ENCODE results near the gene HTRA1. TPM values are rescaled to one million over a fixed set of nuclear protein-coding genes. Genes with fewer than 3 reads are reported as not detected.

HTRA1 gene
- total and polyA plus RNA-seq, 2 of the 4 experiments (the other 2 are of a cell fraction): 28.5 to 108 TPM

- Histone ChIP-seq H3K9me3 (ENCODE audit: control insufficient read depth, insufficient read depth, low read length) (peaks cover 3% of the 10 kb centered on the region), H2AK5ac (ENCODE audit: low read depth, low read length) (no peak overlapping the region), H3K23ac (ENCODE audit: low read depth, low read length) (no peak overlapping the region), H4K5ac (ENCODE audit: low read depth, low read length) (no peak overlapping the region), H3K18ac (ENCODE audit: low read depth, low read length) (no peak overlapping the region), H3K14ac (replicated peaks; ENCODE audit: low read depth, low read length) (no peak overlapping the region), H3K4me2 (ENCODE audit: low read depth, low read length) (no peak overlapping the region), H4K8ac (ENCODE audit: low read depth in 2 of 2, low read length in 2 of 2) (no peak overlapping the region), H3K4me3 (ENCODE audit: insufficient read depth, low read depth, low read length) (no peak overlapping the region), H3K27me3 (ENCODE audit: control insufficient read depth, insufficient read depth, low read length) (no peaks in the 10 kb centered on the region; the same call in none of the 2 replicates), H3K56ac (ENCODE audit: extremely low read depth, insufficient read depth, low read length) (no peak overlapping the region), H3K79me1 (ENCODE audit: low read depth in 1 of 2, low read length in 2 of 2) (no peaks in the 10 kb centered on the region), H3K4me1 (ENCODE audit: control insufficient read depth, insufficient read depth, low read length) (peaks cover 2% of the 10 kb centered on the region), H2BK20ac (ENCODE audit: low read depth, low read length) (no peak overlapping the region), H3K4ac (ENCODE audit: low read depth, low read length) (no peak overlapping the region), H2AK9ac (replicated peaks; ENCODE audit: low read depth, low read length, poor library complexity) (no peak overlapping the region), H3K9me1 (ENCODE audit: insufficient read depth, low read length) (no peaks in the 10 kb centered on the region), H3K9ac (ENCODE audit: low read depth, low read length) (no peak overlapping the region), H4K20me1 (ENCODE audit: insufficient read depth, low read length) (no peaks in the 10 kb centered on the region), H4K91ac (ENCODE audit: insufficient read depth, low read depth, low read length) (no peak overlapping the region), H3K36me3 (ENCODE audit: control insufficient read depth, insufficient read depth, low read length) (no peaks in the 10 kb centered on the region), H2BK120ac (ENCODE audit: low read depth, low read length) (no peak overlapping the region), H3K27ac (ENCODE audit: insufficient read depth, low read length) (no peak overlapping the region), H2AFZ (replicated peaks; ENCODE audit: low read length, poor library complexity) (no peak overlapping the region), H2BK5ac (ENCODE audit: low read depth, low read length, poor library complexity, severe bottlenecking) (no peak overlapping the region), H2BK15ac (ENCODE audit: low read depth, low read length) (no peak overlapping the region)
- in situ Hi-C loops (cut with MboI; ENCODE audit: low sequenced_read_pairs): no loop called here
- TF ChIP-seq RFX5 (IDR thresholded peaks at IDR 0.05; ENCODE audit: low read depth, low read length) (no peak), SMC3 (IDR thresholded peaks at IDR 0.05; ENCODE audit: low read depth, low read length) (no peak), FOS (IDR thresholded peaks at IDR 0.05; ENCODE audit: low read depth, low read length) (no peak), RCOR1 (IDR thresholded peaks at IDR 0.05; ENCODE audit: insufficient replicate concordance, low read length) (no peak)
- TF ChIP-seq, protein P1, sequence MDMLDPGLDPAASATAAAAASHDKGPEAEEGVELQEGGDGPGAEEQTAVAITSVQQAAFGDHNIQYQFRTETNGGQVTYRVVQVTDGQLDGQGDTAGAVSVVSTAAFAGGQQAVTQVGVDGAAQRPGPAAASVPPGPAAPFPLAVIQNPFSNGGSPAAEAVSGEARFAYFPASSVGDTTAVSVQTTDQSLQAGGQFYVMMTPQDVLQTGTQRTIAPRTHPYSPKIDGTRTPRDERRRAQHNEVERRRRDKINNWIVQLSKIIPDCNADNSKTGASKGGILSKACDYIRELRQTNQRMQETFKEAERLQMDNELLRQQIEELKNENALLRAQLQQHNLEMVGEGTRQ (IDR thresholded peaks at IDR 0.05; ENCODE audit: low read depth, low read length): no peak
- ATAC-seq (ENCODE audit: low read depth) (no peak), DNase-seq (no peak)
- dilution Hi-C loops (cut with HindIII; ENCODE audit: low sequenced_read_pairs, unreplicated experiment): no loop called here
- ChIA-PET CTCF (interaction anchor here (1.1 kb wide), 1 partner anchor 14 kb away, joined by 3 read pairs; no protein-coding TSS in a partner anchor), POLR2A (ENCODE audit: unreplicated experiment) (interaction anchor here (0.6 kb wide), 1 partner anchor 10 kb away, joined by 9 read pairs; no protein-coding TSS in a partner anchor)
- BruUV-seq (replicated peaks): no TSS peak
- WGBS, 2 experiments (ENCODE audit: extremely low coverage in 2 of 2, insufficient read length in 1 of 2): 100% methylated on average over 2 of the region's 4 CpGs; no CpG with 5 or more reads in 1 of the 2 experiments
- intact Hi-C loops (cut with micrococcal nuclease): no loop called here
These were observed 12.2 kb upstream of the HTRA1 start for GRCh38 chr10:122449153-122449552.

Data from IMR-90 (cell line).